ENCODE measurements around the gene MRPL33.

DNA sequence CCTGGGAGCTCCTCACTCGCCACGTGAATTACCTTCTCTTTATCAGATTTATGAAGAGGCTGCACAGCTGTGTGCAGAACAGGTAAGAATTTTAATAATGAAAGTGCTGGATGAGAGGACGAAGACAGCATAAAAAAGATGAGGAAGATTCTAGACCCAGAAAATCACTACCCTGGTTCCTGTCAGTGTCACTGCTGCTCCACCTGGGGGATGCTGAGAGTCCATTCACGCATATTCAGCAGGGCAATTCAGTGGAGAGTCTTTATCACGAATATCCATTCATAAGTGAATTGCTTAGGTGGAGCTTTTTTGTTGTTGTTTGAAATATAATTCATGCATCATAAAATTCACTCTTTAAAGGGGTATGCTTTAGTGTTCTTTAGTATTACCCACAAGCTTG lies 52.0 kb downstream of the MRPL33 start:
- TF ChIP-seq, protein P1, sequence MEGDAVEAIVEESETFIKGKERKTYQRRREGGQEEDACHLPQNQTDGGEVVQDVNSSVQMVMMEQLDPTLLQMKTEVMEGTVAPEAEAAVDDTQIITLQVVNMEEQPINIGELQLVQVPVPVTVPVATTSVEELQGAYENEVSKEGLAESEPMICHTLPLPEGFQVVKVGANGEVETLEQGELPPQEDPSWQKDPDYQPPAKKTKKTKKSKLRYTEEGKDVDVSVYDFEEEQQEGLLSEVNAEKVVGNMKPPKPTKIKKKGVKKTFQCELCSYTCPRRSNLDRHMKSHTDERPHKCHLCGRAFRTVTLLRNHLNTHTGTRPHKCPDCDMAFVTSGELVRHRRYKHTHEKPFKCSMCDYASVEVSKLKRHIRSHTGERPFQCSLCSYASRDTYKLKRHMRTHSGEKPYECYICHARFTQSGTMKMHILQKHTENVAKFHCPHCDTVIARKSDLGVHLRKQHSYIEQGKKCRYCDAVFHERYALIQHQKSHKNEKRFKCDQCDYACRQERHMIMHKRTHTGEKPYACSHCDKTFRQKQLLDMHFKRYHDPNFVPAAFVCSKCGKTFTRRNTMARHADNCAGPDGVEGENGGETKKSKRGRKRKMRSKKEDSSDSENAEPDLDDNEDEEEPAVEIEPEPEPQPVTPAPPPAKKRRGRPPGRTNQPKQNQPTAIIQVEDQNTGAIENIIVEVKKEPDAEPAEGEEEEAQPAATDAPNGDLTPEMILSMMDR (IDR thresholded peaks at IDR 0.05) = no peak
- TF ChIP-seq JUND (IDR thresholded peaks at IDR 0.05) = no peak
- TF ChIP-seq, protein P2, sequence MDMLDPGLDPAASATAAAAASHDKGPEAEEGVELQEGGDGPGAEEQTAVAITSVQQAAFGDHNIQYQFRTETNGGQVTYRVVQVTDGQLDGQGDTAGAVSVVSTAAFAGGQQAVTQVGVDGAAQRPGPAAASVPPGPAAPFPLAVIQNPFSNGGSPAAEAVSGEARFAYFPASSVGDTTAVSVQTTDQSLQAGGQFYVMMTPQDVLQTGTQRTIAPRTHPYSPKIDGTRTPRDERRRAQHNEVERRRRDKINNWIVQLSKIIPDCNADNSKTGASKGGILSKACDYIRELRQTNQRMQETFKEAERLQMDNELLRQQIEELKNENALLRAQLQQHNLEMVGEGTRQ (IDR thresholded peaks at IDR 0.05; ENCODE audit: borderline replicate concordance, low read depth, low read length) = no peak
- no peak for TF ChIP-seq GATA2 (CRISPR knock-in tag; IDR thresholded peaks at IDR 0.05)

Data from SK-N-SH (cell line).